Stomach (tissue), 4 donors: ENCODE results near the gene RGS19.

Source experiments
- POLR2AphosphoS5 ChIP-seq, 3 donors: sonication (generic); formaldehyde crosslinking; IDR thresholded peaks; one replicate each; pipeline ENCODE4 v1.6.1; 2016; ENCODE audit warnings: antibody characterized with exemption in 3 of 3
- TF ChIP-seq, protein P1 (sequence below), 7 experiments: fragments of 450-650 bp in 4 of 7; fragments of 200-600 bp in 3 of 7; sonication (generic) in 3 of 7; IDR thresholded peaks; one replicate each; pipeline ENCODE4 v1.5.1; 2016 to 2019; ENCODE audit warnings: antibody characterized with exemption in 7 of 7, control low read depth in 2 of 7, mild to moderate bottlenecking in 1 of 7

DNA sequence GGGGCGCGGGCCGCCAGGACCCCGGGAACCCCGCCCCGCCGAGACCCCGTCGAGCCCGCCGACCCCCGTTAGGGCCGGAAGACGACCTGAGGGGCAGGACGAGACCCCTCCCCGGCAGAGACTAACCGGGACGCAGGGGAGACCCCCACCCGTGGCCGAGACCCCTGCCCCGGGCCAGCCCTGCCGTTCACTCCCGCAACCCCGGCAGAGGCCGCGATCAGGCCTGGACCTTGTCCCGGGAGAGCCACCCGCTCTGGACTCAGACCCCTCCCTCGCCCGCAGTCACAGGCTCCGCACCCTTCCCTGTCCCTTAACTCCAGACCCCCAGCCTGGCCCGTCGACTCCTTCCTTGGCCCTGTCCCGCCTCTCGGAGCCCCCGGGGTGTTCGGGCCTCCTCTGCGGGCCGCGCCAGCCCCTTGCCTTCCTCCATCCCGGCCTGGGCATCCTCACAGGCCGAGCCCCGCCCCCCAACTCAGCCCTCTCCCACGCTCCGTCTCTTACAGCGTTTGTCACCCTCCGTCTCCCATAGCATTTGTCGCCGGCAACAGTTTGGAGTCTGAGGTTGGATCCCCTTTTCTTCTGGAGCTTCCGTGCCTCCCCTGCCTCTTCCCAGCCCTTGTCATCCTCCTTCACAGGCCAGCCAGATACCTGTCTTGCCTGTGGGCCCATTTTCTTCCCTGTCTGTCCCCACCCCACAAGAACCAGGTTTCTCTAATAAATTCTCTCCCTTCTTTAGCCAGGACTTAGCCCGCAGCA lies 15.8 kb downstream of the RGS19 start:
- no peak for TF ChIP-seq POLR2AphosphoS5 (IDR thresholded peaks at IDR 0.05)
- TF ChIP-seq, protein P1, sequence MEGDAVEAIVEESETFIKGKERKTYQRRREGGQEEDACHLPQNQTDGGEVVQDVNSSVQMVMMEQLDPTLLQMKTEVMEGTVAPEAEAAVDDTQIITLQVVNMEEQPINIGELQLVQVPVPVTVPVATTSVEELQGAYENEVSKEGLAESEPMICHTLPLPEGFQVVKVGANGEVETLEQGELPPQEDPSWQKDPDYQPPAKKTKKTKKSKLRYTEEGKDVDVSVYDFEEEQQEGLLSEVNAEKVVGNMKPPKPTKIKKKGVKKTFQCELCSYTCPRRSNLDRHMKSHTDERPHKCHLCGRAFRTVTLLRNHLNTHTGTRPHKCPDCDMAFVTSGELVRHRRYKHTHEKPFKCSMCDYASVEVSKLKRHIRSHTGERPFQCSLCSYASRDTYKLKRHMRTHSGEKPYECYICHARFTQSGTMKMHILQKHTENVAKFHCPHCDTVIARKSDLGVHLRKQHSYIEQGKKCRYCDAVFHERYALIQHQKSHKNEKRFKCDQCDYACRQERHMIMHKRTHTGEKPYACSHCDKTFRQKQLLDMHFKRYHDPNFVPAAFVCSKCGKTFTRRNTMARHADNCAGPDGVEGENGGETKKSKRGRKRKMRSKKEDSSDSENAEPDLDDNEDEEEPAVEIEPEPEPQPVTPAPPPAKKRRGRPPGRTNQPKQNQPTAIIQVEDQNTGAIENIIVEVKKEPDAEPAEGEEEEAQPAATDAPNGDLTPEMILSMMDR (IDR thresholded peaks at IDR 0.05): no peak
